Activated naive CD8-positive, alpha-beta T cell treated with anti-CD3 and anti-CD28 coated beads, Interleukin-2, amount 10 ng/mL, durations not matched to agents 7 days and 5 days (primary cell): ENCODE data around the gene ALDH3A1. TPM values are rescaled to one million over a fixed set of nuclear protein-coding genes. Genes with fewer than 3 reads are reported as not detected.
A peak's percentile ranks its signal among the peaks of the same experiment; 100 is the strongest.

Experiments
- ATAC-seq: fragments of 150-1000 bp; cut with Tn5 transposase; one replicate; pipeline ENCODE4 v1.10.0; 2021; ENCODE audit warnings: low read depth, moderate library complexity
- POLR2A ChIA-PET: fragments of 350-600 bp; sonication (Branson Sonifier 250); formaldehyde crosslinking; loops from one replicate; lab custom pipeline; 2021; ENCODE audit warnings: antibody characterized with exemption; lab: Charles Lee
- DNase-seq: peaks from one replicate; pipeline ENCODE4 v3.0.0; 2021
- H3K27ac Mint-ChIP-seq: one replicate; pipeline ENCODE4 v1.8.0; 2022; ENCODE audit warnings: mild to moderate bottlenecking, mixed read lengths
- H3K27me3 Mint-ChIP-seq: one replicate; pipeline ENCODE4 v1.8.0; 2022; ENCODE audit warnings: mild to moderate bottlenecking, moderate library complexity, mixed read lengths
- H3K36me3 Mint-ChIP-seq: one replicate; pipeline ENCODE4 v1.8.0; 2021; ENCODE audit warnings: mild to moderate bottlenecking, mixed read lengths
- H3K4me1 Mint-ChIP-seq: one replicate; pipeline ENCODE4 v1.8.0; 2021; ENCODE audit warnings: mixed read lengths
- H3K4me3 Mint-ChIP-seq: one replicate; pipeline ENCODE4 v1.8.0; 2022; ENCODE audit warnings: mild to moderate bottlenecking, moderate library complexity, mixed read lengths
- H3K9me3 Mint-ChIP-seq: one replicate; pipeline ENCODE4 v1.8.0; 2021; ENCODE audit warnings: mixed read lengths
- total RNA-seq, 2 experiments: library from RNA; stranded (reverse); gene quantifications; one replicate each; pipeline ENCODE4 v1.2.3, GENCODE V29; 2021

ALDH3A1 gene
- not detected for total RNA-seq

DNA sequence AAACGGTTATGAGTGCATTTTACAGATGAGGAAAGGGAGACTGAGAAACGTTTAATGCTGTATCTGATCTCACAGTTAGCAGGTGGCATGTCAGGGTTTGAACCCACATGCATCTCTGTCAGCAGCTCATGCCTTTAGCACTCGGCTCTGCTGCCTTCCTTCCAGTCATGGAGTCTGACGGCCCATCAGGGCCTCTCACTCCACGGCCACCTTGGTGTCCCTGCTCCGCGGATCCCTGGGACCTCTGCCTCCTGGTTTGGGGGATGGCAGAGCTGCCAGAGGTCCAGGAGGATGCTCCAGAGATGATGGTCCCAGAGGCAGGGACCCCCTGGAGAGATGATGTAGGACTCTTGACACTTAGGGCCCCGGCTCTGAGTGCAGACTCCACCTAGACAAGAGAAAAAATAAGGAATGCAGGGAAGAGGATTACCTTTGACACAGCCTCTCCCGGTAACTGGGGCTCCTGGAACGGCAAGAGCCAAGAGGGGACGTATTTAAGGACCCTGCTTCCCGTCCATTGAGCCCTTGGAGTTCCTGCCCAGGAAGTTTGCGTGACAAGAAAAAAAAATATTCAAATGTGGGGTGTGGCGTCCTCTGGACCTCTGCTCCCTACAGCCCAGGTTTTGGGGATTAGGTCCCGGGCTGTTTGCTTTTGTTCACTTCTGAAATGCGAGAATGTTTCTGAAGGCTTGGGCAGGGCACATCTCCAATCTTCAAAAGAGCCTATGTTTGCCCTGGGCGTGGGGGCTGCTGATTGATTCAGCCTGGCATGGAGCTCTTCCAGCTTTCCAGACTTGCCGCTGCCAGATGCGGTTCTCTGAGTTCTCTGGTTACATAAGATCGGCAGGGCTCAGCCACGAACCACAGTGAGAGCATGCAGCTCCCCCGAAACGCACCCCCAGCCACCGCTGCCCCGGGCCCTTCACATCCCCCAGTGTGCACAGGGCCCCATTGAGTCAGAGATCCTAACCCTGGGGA lies at the start of gene ALDH3A1:
TSS of gene ALDH3A1 (minus strand) at position 470 of the 978 bp plus-strand sequence. CDS start 3,169 bp downstream, outside the sequence.
- DNase-seq, result no peak
- no peak for ATAC-seq
- Mint-ChIP-seq H3K27me3 (peaks cover 8% of the 10 kb centered on the region), H3K36me3 (no peaks in the 10 kb centered on the region), H3K9me3 (no peaks in the 10 kb centered on the region), H3K27ac (no peak within 1 kb of the TSS), H3K4me3 (no peak within 1 kb of the TSS), H3K4me1 (no peaks in the 10 kb centered on the region)
- POLR2A ChIA-PET, result no interaction called here

DNA sequence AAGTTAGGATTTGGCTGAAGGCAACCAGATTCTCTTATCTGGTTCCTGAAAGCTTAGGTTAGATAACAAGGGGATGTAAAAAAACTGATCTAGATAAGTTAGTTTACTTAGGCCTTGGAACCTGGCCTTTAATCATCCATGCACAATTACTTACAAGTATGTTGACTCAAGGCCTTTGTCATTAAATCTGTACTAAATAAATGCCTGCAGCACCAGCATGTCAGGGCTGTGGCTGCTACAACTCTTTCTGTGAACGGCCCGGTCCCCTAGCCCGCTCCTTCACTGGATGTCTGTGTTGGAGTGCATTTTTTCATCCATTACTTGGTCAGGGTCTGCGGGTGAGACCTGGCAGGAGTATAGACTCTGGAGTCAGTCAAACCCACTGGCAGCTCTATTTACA lies 48.4 kb upstream of the ALDH3A1 start:
- Mint-ChIP-seq H3K27me3 (no peaks in the 10 kb centered on the region), H3K36me3 (peaks cover 70% of the 10 kb centered on the region), H3K27ac (no peak overlapping the region), H3K4me1 (peaks cover 3% of the 10 kb centered on the region), H3K9me3 (peaks cover 14% of the 10 kb centered on the region), H3K4me3 (no peak overlapping the region)
- DNase-seq, result no peak
- no peak for ATAC-seq
- POLR2A ChIA-PET, result no interaction called here

DNA sequence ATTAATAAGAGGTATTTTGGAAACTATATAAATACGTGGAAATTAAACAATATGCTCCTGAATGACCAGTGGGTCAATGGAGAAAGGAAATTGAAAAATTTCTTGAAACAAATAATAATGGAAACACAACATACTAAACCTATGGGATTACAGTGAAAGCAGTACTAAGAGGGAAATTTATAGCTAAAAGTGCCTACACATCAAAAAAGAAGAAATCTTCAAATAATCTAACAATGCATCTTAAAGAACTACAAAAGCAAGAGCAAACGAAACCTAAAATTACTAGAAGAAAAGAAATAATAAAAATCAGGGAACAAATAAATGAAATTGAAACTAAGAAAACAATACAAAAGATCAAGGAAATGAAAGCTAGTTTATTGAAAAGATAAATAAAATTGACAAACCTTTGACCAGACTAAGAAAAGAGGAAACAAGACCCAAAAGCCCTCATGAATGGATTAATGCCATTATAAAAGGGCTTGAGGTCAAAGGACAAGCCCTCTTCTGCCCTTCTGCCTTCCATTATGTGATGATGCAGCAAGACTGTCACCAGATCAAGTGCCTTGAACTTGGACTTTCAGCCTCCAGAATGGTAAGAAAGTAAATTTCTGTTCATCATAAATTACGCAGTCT lies 43.9 kb upstream of the ALDH3A1 start:
- no peaks in the 10 kb centered on the region for H3K4me1 Mint-ChIP-seq
- no peaks in the 10 kb centered on the region for H3K27me3 Mint-ChIP-seq
- H3K27ac Mint-ChIP-seq, result no peak overlapping the region
- no peak for ATAC-seq
- no peak overlapping the region for H3K4me3 Mint-ChIP-seq
- no peak for DNase-seq
- POLR2A ChIA-PET, result interaction anchor here (0.7 kb wide), 1 partner anchor 30 kb away, joined by 3 read pairs; no protein-coding TSS in a partner anchor
- peaks cover 63% of the 10 kb centered on the region for H3K36me3 Mint-ChIP-seq
- peaks cover 13% of the 10 kb centered on the region for H3K9me3 Mint-ChIP-seq

DNA sequence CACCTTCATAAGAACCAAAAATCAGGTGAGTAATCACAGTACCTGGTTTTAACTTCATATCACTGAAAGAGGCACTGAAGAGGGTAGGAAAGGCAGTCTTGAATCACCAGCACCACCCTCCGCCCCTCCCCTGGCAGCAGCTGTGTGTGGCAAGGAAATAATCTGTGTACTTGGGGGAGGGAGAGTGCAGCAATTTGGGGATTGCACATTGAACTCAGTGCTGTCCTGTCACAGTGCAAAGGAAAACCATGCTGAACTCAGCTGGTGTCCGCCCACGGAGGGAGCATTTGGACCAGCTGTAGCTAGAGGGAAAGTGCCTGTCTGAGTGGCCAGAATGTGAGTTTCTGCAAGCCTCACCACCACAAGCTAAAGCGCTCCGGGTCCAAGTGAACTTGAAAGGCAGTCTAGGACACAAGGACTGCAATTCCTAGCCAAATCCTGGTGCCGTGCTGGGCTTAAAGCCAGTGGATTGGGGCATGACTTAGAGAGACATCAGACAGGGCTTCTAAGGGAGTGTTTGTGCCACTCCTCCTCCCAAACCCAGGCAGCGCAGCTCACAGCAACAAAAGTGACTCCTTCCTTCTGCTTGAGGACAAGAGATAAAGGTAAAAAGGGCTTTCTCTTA lies 39.7 kb upstream of the ALDH3A1 start:
- Mint-ChIP-seq H3K4me1 (no peaks in the 10 kb centered on the region), H3K27me3 (no peaks in the 10 kb centered on the region), H3K27ac (no peak overlapping the region), H3K4me3 (no peak overlapping the region), H3K36me3 (peaks cover 24% of the 10 kb centered on the region), H3K9me3 (peaks cover under 1% of the 10 kb centered on the region)
- DNase-seq (no peak), ATAC-seq (no peak)
- POLR2A ChIA-PET, result no interaction called here

DNA sequence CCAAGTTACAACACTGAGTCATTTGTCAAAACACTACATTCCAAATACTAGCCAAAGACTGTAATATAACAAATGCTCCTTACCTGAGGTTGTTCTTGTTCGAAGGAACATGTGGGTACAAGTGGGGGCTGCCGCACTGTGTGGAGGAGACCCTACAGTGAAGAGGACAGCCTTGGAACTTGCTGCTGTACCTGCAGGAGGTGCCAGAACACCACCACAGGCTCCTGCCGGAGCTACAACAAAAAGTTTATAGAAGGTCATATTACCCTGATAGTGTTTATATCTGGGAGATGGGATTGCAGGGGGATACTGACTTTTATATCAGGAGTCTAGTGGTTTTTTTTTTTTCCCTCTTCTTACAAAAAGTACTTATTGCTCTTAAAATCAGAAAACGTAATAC lies 37.8 kb upstream of the ALDH3A1 start:
- H3K4me1 Mint-ChIP-seq, result no peaks in the 10 kb centered on the region
- peaks cover 11% of the 10 kb centered on the region for H3K36me3 Mint-ChIP-seq
- H3K27ac Mint-ChIP-seq, result no peak overlapping the region
- no peaks in the 10 kb centered on the region for H3K9me3 Mint-ChIP-seq
- H3K27me3 Mint-ChIP-seq, result no peaks in the 10 kb centered on the region
- no peak overlapping the region for H3K4me3 Mint-ChIP-seq
- ATAC-seq (no peak), DNase-seq (no peak)
- POLR2A ChIA-PET, result no interaction called here

DNA sequence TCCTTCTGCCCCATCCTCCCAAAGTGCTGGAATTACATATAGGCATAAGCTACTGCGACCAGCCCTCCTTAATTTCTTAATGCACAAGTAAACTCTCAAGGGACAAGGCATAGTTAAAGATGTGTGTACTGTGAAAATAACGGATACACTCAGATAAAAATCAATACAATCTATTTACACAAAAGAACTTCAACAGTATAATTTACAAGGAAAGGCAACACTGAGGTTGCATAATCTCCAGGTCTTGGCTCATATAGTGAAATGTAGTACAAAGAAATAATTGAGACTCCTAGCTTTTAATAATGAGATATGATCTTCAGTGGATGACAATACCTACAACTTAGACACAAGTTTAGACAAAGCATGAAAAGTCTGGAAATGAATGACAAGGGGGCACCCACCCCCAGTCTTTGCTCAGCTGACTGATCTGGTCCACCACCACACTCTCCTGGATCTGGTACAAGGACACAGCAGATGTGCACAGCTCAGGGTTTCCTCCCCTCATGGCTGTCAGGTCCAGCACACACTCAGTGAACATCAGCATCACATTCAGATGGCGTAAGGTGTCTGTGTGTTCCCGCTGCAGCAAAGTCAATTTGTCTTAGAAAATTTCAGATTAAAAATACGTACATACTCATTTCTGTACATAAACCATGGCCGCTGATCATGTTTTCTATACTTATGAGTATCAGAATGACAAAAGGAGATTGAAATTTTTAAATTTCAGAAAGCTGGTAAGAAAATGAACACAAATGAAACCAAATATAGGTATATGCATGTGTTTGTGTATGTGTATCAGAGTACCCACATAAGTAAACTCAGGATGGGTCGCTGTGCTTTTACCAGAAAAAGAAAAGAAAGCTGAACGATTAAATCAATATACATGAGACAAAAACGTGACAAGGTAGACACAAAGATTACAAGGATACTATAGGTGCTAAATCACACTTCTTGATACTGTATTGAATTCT lies 33.7 kb upstream of the ALDH3A1 start:
- H3K27me3 Mint-ChIP-seq, result no peaks in the 10 kb centered on the region
- H3K4me3 Mint-ChIP-seq, result no peak overlapping the region
- ATAC-seq, result no peak
- no peak for DNase-seq
- no peaks in the 10 kb centered on the region for H3K4me1 Mint-ChIP-seq
- peaks cover 6% of the 10 kb centered on the region for H3K36me3 Mint-ChIP-seq
- H3K27ac Mint-ChIP-seq, result no peak overlapping the region
- POLR2A ChIA-PET, result no interaction called here
- H3K9me3 Mint-ChIP-seq, result no peaks in the 10 kb centered on the region

DNA sequence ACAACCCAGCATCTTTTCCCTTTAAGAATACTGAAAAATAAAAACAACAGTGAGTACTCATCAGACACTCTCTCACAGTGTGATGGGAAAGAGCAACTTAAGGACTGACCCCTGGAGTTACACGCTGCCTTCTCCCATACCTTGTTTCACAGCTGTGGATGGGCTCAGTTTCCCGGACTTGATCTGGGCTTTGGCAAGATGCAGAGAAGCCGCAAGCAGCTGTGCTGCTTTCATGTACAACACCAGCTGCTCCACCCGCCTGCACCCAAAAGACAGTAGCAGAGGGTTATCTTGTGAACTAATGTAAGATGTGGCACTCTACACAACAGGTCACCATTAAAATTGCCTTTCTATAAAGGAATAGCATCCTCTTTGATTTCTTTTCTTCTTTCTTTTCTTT lies 32.7 kb upstream of the ALDH3A1 start:
- Mint-ChIP-seq H3K36me3 (peaks cover 7% of the 10 kb centered on the region), H3K4me3 (no peak overlapping the region), H3K4me1 (no peaks in the 10 kb centered on the region), H3K27ac (no peak overlapping the region), H3K27me3 (no peaks in the 10 kb centered on the region), H3K9me3 (no peaks in the 10 kb centered on the region)
- POLR2A ChIA-PET, result no interaction called here
- ATAC-seq (no peak), DNase-seq (no peak)

DNA sequence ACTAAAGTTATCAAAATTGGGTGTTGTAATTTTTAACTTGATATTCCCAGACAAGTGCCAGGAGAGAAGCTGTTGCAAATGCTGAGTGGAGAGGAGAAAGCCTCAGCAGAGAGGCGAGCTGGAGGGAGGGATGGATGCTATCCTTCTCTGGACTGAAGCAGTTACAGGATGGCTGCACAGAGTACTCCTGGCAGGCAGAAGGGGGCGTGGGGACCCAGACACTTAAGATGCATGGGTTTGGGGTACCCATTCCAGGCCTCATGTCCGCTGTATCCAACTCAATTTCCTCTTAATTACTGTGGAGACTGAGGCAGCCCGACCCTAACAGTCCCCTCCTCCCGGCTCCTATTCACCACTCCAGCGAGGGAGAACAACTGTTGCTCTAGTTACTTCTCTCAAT lies 25.4 kb upstream of the ALDH3A1 start:
- Mint-ChIP-seq H3K27me3 (peaks cover 3% of the 10 kb centered on the region), H3K27ac (no peak overlapping the region), H3K4me1 (peaks cover 14% of the 10 kb centered on the region), H3K36me3 (peaks cover 5% of the 10 kb centered on the region), H3K9me3 (no peaks in the 10 kb centered on the region), H3K4me3 (no peak overlapping the region)
- ATAC-seq, result no peak
- POLR2A ChIA-PET, result no interaction called here
- no peak for DNase-seq

DNA sequence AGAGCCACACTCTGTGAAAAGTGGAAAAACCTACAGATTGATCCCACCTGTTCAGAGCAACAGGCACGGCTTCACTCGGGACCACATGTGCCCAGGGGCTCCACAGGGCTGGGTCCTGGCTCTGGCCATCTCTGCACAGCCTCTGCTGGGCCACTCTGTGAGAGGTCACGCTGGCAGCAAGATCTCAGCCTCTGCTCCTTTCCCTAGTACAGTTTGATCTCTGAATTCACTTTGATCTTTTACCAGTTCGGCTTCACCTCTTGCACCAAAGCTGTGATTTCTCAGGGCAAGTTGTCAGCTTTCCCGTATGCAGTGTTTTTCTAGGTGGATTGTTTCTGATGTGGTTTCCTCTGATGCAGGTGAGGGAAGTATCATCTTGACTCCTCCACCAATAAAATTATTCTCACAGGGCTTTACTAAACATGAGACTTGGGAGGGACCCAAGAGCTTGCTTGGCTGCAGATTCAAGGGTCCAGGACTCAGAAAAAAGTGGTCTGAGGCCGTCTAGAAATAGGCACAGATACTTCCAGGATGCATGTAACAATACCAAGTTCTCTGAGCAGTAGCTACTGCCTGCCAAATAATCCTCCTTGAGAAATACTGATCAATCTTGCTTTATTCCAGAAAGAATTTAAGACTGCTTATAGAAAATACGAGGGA lies 24.0 kb upstream of the ALDH3A1 start:
- Mint-ChIP-seq H3K36me3 (peaks cover 2% of the 10 kb centered on the region), H3K27ac (no peak overlapping the region), H3K9me3 (no peaks in the 10 kb centered on the region), H3K4me3 (no peak overlapping the region), H3K27me3 (peaks cover 3% of the 10 kb centered on the region), H3K4me1 (peaks cover 14% of the 10 kb centered on the region)
- ATAC-seq, result peak; percentile 83
- no peak for DNase-seq
- POLR2A ChIA-PET, result interaction anchor here (1.3 kb wide), 1 partner anchor 27 kb away, joined by 4 read pairs; no protein-coding TSS in a partner anchor

DNA sequence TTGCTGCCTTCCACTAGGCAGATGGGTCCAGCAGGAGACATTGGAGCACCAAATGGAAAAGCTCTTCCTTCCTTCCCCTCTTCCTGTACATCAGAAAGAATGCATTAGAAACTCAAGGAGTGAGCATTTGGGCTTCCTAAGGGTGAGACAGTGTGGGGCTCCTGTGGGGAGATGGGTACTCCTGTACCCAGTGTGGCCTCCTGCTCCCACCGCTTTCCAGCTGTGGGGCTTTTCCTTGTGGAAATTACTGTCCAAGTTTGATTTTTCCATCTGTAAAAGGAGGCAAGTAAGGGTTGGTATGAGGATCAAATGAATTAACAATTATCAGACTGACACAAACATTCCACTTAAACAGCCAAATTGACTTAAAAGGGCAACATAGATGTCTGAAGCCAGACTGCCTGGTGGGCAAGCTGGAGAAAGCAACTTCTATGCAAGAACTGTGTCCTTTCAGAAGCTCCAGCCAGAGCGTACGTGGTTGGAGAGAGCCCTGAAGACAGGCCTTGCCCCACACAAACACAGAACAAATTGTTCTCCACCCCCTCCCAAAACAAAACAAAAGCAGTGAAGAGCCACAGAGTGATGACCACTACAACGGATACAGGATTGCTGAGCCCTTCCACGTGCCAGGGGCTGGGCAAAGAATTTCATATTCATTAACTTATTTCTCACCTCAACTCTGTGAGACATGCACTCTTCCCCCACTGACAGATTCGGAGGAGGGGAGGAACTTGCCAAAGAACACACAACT lies 23.1 kb upstream of the ALDH3A1 start:
- H3K4me3 Mint-ChIP-seq, result no peak overlapping the region
- no peak for ATAC-seq
- H3K36me3 Mint-ChIP-seq, result peaks cover 2% of the 10 kb centered on the region
- DNase-seq, result no peak
- H3K27ac Mint-ChIP-seq, result no peak overlapping the region
- POLR2A ChIA-PET, result interaction anchor here (0.5 to 1.3 kb wide), 2 partner anchors 10 to 26 kb away, joined by 3 to 4 read pairs; no protein-coding TSS in a partner anchor
- H3K27me3 Mint-ChIP-seq, result peaks cover 3% of the 10 kb centered on the region
- H3K4me1 Mint-ChIP-seq, result peaks cover 16% of the 10 kb centered on the region
- H3K9me3 Mint-ChIP-seq, result no peaks in the 10 kb centered on the region

DNA sequence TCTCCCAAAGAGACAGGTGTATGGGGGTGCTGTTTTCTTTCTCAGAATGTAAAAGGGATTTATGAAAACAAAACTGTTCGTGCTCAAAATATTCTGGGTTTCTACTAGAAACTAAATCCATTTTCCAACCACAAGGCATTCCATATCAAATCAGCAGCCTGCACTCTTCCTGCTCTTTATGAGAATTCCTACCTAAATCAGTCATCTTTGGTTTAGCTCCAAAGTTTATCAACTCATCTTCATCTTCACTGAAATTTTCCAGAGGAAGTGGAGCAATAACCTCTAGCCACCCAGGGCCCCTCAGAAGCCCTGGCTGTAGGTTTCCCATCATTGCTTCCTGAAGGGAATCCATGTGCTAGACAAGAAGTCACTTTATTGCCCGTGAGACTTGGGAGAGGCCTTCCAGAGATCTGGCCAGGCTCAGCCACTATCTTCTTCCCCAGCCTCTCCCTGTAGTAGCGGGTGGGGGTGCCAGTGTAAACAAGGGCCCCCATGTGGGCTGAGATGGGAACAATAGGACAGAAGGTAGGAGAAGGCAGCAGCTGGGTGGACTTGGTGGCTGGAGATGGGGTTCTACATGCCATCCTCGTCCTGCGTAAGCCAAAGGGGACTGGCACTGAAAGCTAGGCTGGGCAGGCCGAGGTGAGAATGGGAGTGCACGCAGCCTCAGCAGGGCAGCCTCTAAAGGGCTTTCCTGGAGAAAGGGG lies 22.0 kb upstream of the ALDH3A1 start:
- Mint-ChIP-seq H3K4me1 (peaks cover 16% of the 10 kb centered on the region), H3K27me3 (peaks cover 5% of the 10 kb centered on the region)

More for the DNA sequence above, 22.0 kb upstream of the ALDH3A1 start:
- DNase-seq (no peak), ATAC-seq (no peak)
- H3K27ac Mint-ChIP-seq, result no peak overlapping the region
- no peaks in the 10 kb centered on the region for H3K36me3 Mint-ChIP-seq
- no peak overlapping the region for H3K4me3 Mint-ChIP-seq
- POLR2A ChIA-PET, result no interaction called here
- no peaks in the 10 kb centered on the region for H3K9me3 Mint-ChIP-seq
